Skeletal muscle tissue (tissue), 4 donors: ENCODE measurements around the gene DPP6. TPM values are rescaled to one million over a fixed set of nuclear protein-coding genes. Genes with fewer than 3 reads are reported as not detected.
"Not testable (repeated sequence)": the region's sequence is repeated elsewhere in the genome, so short reads cannot be mapped to it uniquely, and the experiment has no call there.

Experiments
- H3K27ac ChIP-seq: one replicate; pipeline ENCODE4 v1.7.0; 2013; ENCODE audit warnings: mild to moderate bottlenecking, low read depth, low read length, inconsistent platforms
- H3K27me3 ChIP-seq, 3 donors: one replicate each; pipeline ENCODE4 v1.7.0; 2013; ENCODE audit warnings: low read length in 3 of 3; ENCODE audit not compliant: control insufficient read depth in 3 of 3, insufficient read depth in 3 of 3
- H3K36me3 ChIP-seq, 3 donors: one replicate each; pipeline ENCODE4 v1.7.0; 2013; ENCODE audit warnings: low read length in 3 of 3; ENCODE audit not compliant: control insufficient read depth in 3 of 3, insufficient read depth in 3 of 3
- H3K4me1 ChIP-seq, 3 donors: one replicate each; pipeline ENCODE4 v1.7.0; 2013; ENCODE audit warnings: low read length in 3 of 3, mild to moderate bottlenecking in 3 of 3; ENCODE audit not compliant: control insufficient read depth in 3 of 3, insufficient read depth in 3 of 3
- H3K4me3 ChIP-seq, 3 donors: one replicate each; pipeline ENCODE4 v1.7.0; 2013; ENCODE audit warnings: low read length in 3 of 3
- H3K9ac ChIP-seq, 3 donors: one replicate each; pipeline ENCODE4 v1.7.0; 2013; ENCODE audit warnings: low read length in 3 of 3, mild to moderate bottlenecking in 3 of 3, moderate library complexity in 2 of 3, low read depth in 1 of 3
- H3K9me3 ChIP-seq, 3 donors: one replicate each; pipeline ENCODE4 v1.7.0; 2013; ENCODE audit warnings: low read length in 3 of 3; ENCODE audit not compliant: control insufficient read depth in 3 of 3
- total RNA-seq: library from RNA; depleted of rRNA; stranded (reverse); fragments of >200 nt; gene quantifications from one replicate; pipeline ENCODE4 v1.2.3, GENCODE V29; 2014
- donor health status: Osteomylitis.

Gene DPP6
- total RNA-seq, 1 donor from 2014 or later = 4.2 TPM

GRCh38 chr7:154672659-154673415 is 620.6 kb downstream of the DPP6 start:
- H3K9ac ChIP-seq = no peak overlapping the region
- no peaks in the 10 kb centered on the region for H3K27me3 ChIP-seq
- no peaks in the 10 kb centered on the region for H3K9me3 ChIP-seq
- H3K36me3 ChIP-seq = no peaks in the 10 kb centered on the region
- no peak overlapping the region for H3K27ac ChIP-seq
- H3K4me3 ChIP-seq = no peak overlapping the region
- H3K4me1 ChIP-seq = no peaks in the 10 kb centered on the region

DNA sequence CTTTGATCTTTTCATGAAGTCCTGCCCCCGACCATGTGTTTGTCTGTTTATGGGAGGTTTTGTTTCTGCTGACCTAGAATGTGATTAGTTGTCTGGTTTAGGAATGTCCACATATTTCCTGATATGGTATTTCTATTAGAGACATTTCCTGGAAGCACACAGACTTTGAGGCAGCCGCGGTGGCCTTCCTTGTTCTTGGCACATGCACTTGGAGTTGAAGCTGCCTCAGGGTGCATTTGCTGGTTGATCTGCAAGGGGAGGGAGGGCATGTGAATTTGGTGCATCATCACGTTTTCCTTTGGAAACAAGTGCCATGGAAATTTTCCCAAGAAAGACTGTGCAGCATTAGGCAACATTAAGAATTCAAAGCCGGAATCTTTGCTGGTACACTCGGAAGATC is 622.0 kb downstream of the DPP6 start:
- Histone ChIP-seq H3K27me3 (no peaks in the 10 kb centered on the region), H3K4me3 (no peak overlapping the region), H3K9me3 (no peaks in the 10 kb centered on the region), H3K4me1 (no peaks in the 10 kb centered on the region), H3K36me3 (no peaks in the 10 kb centered on the region), H3K27ac (no peak overlapping the region), H3K9ac (no peak overlapping the region)

DNA sequence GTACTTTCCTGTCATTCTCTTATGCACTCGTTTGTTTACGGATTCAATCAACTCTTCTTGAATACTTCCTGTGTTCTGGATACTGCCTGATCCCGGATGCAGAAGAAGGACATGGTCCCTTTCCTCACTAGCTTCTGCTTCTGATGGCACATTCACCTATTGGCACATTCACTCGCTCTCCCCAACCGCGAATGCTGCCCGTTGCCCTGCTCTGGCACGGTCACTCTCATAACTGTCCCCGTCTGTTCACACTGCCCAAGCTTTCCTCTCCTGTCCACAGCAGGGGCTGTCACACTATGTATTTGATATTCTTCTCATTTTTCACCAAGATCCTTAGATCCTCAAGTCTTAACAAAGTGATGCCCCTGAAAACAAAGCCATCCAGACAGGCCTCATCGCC is 623.4 kb downstream of the DPP6 start:
- Histone ChIP-seq H3K4me3 (no peak overlapping the region), H3K4me1 (no peaks in the 10 kb centered on the region), H3K27me3 (no peaks in the 10 kb centered on the region), H3K36me3 (no peaks in the 10 kb centered on the region), H3K9me3 (peaks cover 0 to 2% (median 0%) of the 10 kb centered on the region in 3 donors), H3K9ac (no peak overlapping the region), H3K27ac (no peak overlapping the region)

- not testable (repeated sequence) for H3K27me3 ChIP-seq, H3K9ac ChIP-seq, H3K27ac ChIP-seq, H3K4me3 ChIP-seq, H3K36me3 ChIP-seq, H3K4me1 ChIP-seq, H3K9me3 ChIP-seq
Observed at GRCh38 chr7:154676033-154676421, 623.8 kb downstream of the DPP6 start.

DNA sequence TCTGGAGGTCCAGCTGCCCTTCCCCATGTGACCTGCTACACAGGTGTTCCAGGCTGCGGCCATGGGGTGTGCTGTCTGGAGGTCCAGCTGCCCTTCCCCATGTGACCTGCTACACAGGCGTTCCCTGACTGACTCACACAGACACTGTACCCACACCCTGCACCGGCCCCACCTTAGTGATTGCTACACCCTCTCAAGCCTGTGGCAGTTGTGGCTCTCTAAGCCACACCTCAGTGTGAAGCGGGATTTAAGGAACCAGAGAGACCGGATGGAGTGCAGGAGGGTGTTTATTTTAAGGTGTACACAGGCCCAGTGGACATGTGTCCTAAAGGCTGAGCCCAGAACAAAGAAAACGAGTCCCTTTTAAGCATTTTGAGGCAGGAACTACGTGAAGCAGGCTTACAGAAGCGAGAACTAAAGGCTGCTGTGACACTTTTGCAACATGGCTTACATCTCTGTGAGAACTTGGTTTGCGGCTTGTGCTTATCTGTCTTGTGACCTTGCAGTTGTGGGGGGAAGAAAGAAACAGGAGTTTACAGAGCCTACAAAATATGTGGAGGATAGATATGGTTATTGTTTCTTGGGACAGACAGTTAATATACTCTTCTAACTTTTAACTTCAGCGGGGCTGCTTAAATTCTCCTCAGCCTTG is 624.4 kb downstream of the DPP6 start:
- Histone ChIP-seq H3K4me1 (no peaks in the 10 kb centered on the region), H3K27me3 (no peaks in the 10 kb centered on the region), H3K36me3 (no peaks in the 10 kb centered on the region), H3K4me3 (no peak overlapping the region), H3K9me3 (peaks cover 0 to 2% (median 0%) of the 10 kb centered on the region in 3 donors), H3K9ac (no peak overlapping the region), H3K27ac (no peak overlapping the region)

DNA sequence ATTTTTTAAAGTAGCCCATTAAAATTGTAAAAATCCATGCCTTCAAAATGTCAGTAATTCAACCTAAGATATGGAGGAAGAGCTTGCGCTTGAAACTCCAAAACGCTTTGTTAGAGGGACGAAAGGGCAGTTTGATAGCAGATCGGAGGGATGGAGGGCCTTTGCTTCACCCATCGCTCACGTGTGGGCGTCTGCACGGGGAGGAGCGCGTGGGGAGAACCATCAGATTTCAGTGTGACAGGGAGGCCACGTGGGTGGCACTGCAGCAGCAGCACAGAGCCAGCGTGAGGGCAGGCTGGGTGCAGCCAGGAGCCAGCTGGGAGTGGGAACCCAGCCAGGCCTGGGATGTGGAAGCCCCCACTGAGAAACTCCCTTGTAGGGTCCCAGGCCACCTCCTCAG is 625.3 kb downstream of the DPP6 start:
- H3K9ac ChIP-seq = no peak overlapping the region
- no peak overlapping the region for H3K27ac ChIP-seq
- H3K4me1 ChIP-seq = no peaks in the 10 kb centered on the region
- H3K4me3 ChIP-seq = no peak overlapping the region
- H3K36me3 ChIP-seq = no peaks in the 10 kb centered on the region
- H3K27me3 ChIP-seq = no peaks in the 10 kb centered on the region
- H3K9me3 ChIP-seq = peaks cover 0 to 2% (median 0%) of the 10 kb centered on the region in 3 donors

DNA sequence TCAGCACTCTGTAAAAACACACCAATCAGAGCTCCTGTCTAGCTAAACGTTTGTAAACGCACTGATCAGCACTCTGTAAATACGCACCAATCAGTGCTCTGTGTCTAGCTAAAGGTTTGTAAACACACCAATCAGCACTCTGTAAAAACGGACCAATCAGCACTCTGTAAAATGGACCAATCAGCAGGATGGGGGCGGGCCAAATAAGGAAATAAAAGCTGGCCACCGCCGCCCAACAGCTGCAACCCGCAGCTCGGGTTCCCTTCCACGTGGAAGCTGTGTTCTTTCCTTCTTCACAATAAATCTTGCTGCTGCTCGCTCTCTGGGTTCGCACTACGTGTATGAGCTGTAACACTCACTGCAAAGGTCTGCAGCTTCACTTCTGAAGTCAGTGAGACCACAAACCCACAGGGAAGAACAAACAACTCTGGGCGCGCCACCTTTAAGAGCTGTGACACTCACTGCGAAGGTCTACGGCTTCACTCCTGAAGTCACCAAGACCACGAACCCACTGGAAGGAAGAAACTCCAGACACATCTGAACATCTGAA is 625.9 kb downstream of the DPP6 start:
- H3K9ac ChIP-seq, H3K9me3 ChIP-seq, H3K27me3 ChIP-seq, H3K27ac ChIP-seq, H3K4me3 ChIP-seq, H3K4me1 ChIP-seq, H3K36me3 ChIP-seq: not testable (repeated sequence)

GRCh38 chr7:154679379-154680053 is 627.3 kb downstream of the DPP6 start:
- Histone ChIP-seq H3K27ac (no peak overlapping the region), H3K9ac (no peak overlapping the region), H3K36me3 (no peaks in the 10 kb centered on the region), H3K4me1 (no peaks in the 10 kb centered on the region), H3K9me3 (peaks cover 0 to 2% (median 0%) of the 10 kb centered on the region in 3 donors), H3K4me3 (no peak overlapping the region), H3K27me3 (no peaks in the 10 kb centered on the region)

- H3K4me3 ChIP-seq = no peak overlapping the region
- no peaks in the 10 kb centered on the region for H3K36me3 ChIP-seq
- H3K27me3 ChIP-seq = no peaks in the 10 kb centered on the region
- no peaks in the 10 kb centered on the region for H3K4me1 ChIP-seq
- H3K9me3 ChIP-seq = peaks cover 0 to 2% (median 0%) of the 10 kb centered on the region in 3 donors
- H3K27ac ChIP-seq = no peak overlapping the region
- H3K9ac ChIP-seq = no peak overlapping the region
Observed at GRCh38 chr7:154680894-154681659, 628.9 kb downstream of the DPP6 start.
